Heart right ventricle (tissue), 16 donors: Measurements from ENCODE around the gene KDM4F. TPM values are rescaled to one million over a fixed set of nuclear protein-coding genes. Genes with fewer than 3 reads are reported as not detected.

Experiments used
- ATAC-seq, 8 donors: fragments of 200-7000 bp; cut with Tn5 transposase; one replicate each; pipeline ENCODE4 v1.9.1; 2020; ENCODE audit warnings: mild to moderate bottlenecking in 8 of 8, moderate library complexity in 8 of 8, moderate number of reproducible peaks in 1 of 8
- DNase-seq, 2 donors: peaks; one replicate each; pipeline ENCODE4 v3.0.0-alpha.2; 2020
- H3K27ac ChIP-seq, 10 donors: fragments of 200-600 bp; sonication (generic) in 2 of 10; one replicate each; pipeline versions ENCODE4 v1.5.0 to v1.8.0; 2020 to 2022; ENCODE audit warnings: mild to moderate bottlenecking in 3 of 10
- H3K27me3 ChIP-seq, 7 donors: fragments of 200-600 bp; one replicate each; pipeline ENCODE4 v1.8.0; 2021 to 2022; ENCODE audit warnings: mild to moderate bottlenecking in 2 of 7
- H3K36me3 ChIP-seq, 9 donors: fragments of 200-600 bp; sonication (generic) in 1 of 9; one replicate each; pipeline versions ENCODE4 v1.5.0 to v1.8.0; 2020 to 2022; ENCODE audit warnings: mild to moderate bottlenecking in 2 of 9
- H3K4me1 ChIP-seq, 9 donors: fragments of 200-600 bp; sonication (generic) in 1 of 9; one replicate each; pipeline versions ENCODE4 v1.5.0 to v1.8.0; 2020 to 2022; ENCODE audit warnings: mild to moderate bottlenecking in 4 of 9
- H3K4me3 ChIP-seq, 10 donors: fragments of 200-600 bp; sonication (generic) in 2 of 10; one replicate each; pipeline versions ENCODE4 v1.5.0 to v1.8.0; 2020 to 2022; ENCODE audit warnings: mild to moderate bottlenecking in 7 of 10, moderate library complexity in 2 of 10
- H3K9me3 ChIP-seq, 11 donors: fragments of 200-600 bp in 10 of 11; sonication (generic) in 2 of 11; one replicate each; pipeline versions ENCODE4 v1.5.0 to v1.8.0; 2013 to 2022; ENCODE audit warnings: mild to moderate bottlenecking in 2 of 11, control low read depth in 1 of 11, moderate library complexity in 1 of 11
- WGBS, 2 donors: extraction: QIAGEN DNeasy Blood & Tissue Kit; methylation state at CpG; one replicate each; pipeline ENCODE4 v1.1.7; 2013; ENCODE audit warnings: inconsistent platforms in 1 of 2; 5-methylcytosine and 5-hydroxymethylcytosine counted together
- intact Hi-C, 10 donors: fragments of 100-400 bp; cut with DNase I; formaldehyde crosslinking; loops; one replicate each; pipeline versions ENCODE4 v1.11.1 to v1.14.2; 2022
- polyA plus RNA-seq, 2 donors: library from polyadenylated mRNA; stranded (reverse); fragments of 200-250 nt; gene quantifications; one replicate each; pipeline ENCODE4 v1.2.3, GENCODE V29; 2013
- total RNA-seq, 10 donors: library from RNA; stranded (reverse); fragmentation: NEBNext Ultra II Directional in 3 of 10; extraction: Animal tissue kit (Norgen Biotek cat#: 25700) in 3 of 10; gene quantifications; one replicate each; pipeline versions ENCODE4 v1.2.1 to v1.2.4, GENCODE V29; 2021 to 2023
- TF ChIP-seq, protein P1 (sequence below), 9 donors: fragments of 200-600 bp; sonication (generic) in 2 of 9; IDR thresholded peaks; one replicate each; pipeline versions ENCODE4 v1.5.0 to v1.8.0; 2021 to 2022; ENCODE audit warnings: antibody characterized with exemption in 9 of 9, mild to moderate bottlenecking in 5 of 9, moderate library complexity in 1 of 9
- donor health status: Arrhythmogenic right ventricular cardiomyopathy.
- donor health status: ischemic (EF 13 %, LVEDD 7.1; RV severe dilation, severe dysfunction).
- donor health status: healthy with polysubstance abuse.
- donor health status: DM: no; HTN: yes; CAD: no.
- donor health status: DM: no; HTN: no; CAD: no.
- donor health status: ischemic (EF 25% LVEDD 6.9; RV normal size, moderate dysfunction).
- donor health status: ischemic (EF 25% LVEDD 5.7; RV mildly dilated, moderate dysfunction).
- donor health status: healthy.
- donor health status: DM: yes; HTN: yes; CAD: no.
- donor health status: Ischemic cardiomyopathy.
- donor health status: ischemic (EF 35%, LVEDD 5.7; RV mildly dilated, moderate dysfunction).
- donor health status: nonischemic (EF 11% LVEDD 7.7; RV severe dilation, severe dysfunction).
- donor health status: DM: yes; HTN: yes; CAD: no.
- donor health status: PGD.
- donor health status: ischemic (EF 29% LVEDD 5.4; RV normal size, mild dysfunction).
- donor health status: nonischemic (EF 23%, LVEDD 6.1; RV moderate dilation, normal function).

Gene KDM4F
- total and polyA plus RNA-seq, 12 donors = not detected

DNA sequence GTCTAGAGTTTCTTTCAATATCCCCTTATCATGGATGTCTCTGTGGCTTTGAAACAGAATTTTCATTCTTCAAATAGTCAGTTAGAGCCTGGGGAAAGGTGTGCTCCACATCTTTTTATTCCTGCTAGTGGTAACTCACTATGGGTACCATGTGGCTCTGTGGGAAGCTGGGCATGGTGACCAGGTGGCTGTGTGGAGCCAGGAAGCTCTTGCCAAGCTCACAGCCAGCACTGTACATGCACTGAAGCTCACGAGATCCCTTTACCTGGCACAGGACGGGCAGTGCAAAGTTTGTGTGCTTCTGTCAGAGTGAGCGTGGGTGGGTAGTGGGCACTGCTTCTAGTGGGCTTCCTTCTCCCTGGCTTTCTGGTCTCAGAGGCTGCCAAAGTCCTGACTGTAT lies 6.3 kb upstream of the KDM4F start:
- intact Hi-C loops = no loop called here
- Histone ChIP-seq H3K36me3 (no peaks in the 10 kb centered on the region), H3K27me3 (peaks cover 0 to 34% (median 30%) of the 10 kb centered on the region in 7 donors), H3K4me1 (no peaks in the 10 kb centered on the region), H3K4me3 (no peak overlapping the region), H3K27ac (no peak overlapping the region), H3K9me3 (no peaks in the 10 kb centered on the region)
- WGBS, 2 donors = 83 to 86% methylated on average over 3 of the region's 3 CpGs
- DNase-seq = no peak
- TF ChIP-seq, protein P1, sequence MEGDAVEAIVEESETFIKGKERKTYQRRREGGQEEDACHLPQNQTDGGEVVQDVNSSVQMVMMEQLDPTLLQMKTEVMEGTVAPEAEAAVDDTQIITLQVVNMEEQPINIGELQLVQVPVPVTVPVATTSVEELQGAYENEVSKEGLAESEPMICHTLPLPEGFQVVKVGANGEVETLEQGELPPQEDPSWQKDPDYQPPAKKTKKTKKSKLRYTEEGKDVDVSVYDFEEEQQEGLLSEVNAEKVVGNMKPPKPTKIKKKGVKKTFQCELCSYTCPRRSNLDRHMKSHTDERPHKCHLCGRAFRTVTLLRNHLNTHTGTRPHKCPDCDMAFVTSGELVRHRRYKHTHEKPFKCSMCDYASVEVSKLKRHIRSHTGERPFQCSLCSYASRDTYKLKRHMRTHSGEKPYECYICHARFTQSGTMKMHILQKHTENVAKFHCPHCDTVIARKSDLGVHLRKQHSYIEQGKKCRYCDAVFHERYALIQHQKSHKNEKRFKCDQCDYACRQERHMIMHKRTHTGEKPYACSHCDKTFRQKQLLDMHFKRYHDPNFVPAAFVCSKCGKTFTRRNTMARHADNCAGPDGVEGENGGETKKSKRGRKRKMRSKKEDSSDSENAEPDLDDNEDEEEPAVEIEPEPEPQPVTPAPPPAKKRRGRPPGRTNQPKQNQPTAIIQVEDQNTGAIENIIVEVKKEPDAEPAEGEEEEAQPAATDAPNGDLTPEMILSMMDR (IDR thresholded peaks at IDR 0.05) = no peak
- ATAC-seq = no peak

DNA sequence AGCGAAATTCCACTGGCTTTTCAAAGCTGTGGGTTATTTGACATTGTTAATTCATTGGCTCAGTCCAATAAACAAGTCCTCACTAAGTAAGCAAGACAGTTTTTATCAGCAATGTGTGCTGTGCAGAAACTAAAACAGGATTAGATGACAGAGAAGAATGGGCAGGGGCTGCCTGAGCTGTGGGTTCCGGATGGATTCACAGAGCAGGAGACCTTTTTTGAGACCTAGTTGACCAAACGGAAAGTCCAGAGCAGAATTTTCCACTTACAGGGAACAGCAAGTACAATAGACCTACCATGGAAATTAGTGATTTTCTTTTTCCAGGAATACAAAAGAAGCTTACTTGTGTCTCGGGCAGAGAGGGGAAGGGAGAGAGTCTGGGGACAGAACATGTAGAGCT lies 5.2 kb upstream of the KDM4F start:
- H3K9me3 ChIP-seq = no peaks in the 10 kb centered on the region
- H3K4me3 ChIP-seq = no peak overlapping the region
- TF ChIP-seq, protein P1 (IDR thresholded peaks at IDR 0.05) = no peak
- no peak overlapping the region for H3K27ac ChIP-seq
- WGBS, 2 donors = 72 to 74% methylated on average over 4 of the region's 4 CpGs
- H3K36me3 ChIP-seq = no peaks in the 10 kb centered on the region
- intact Hi-C loops = no loop called here
- ATAC-seq (no peak), DNase-seq (no peak)
- peaks cover 0 to 32% (median 26%) of the 10 kb centered on the region in 7 donors for H3K27me3 ChIP-seq
- H3K4me1 ChIP-seq = no peaks in the 10 kb centered on the region

DNA sequence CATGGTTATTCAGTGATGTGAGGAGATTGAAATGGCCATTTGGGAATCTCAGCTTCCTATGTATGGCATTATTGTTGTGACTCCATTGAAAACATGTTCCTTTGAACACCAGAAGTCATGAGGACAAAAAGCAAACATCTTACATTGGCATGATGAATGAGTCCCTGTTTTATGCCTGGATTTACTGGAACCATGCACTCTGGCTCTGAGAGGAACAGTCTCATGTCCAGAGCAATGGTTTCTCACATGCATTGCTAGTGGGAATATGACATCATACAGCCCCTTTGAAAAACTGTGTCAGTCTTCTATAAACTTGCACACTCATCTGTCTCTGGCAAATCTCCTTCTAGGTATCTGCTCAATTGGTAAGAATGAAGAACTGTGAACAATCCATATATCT lies 3.4 kb upstream of the KDM4F start:
- intact Hi-C loops = no loop called here
- ATAC-seq = no peak
- H3K9me3 ChIP-seq = no peaks in the 10 kb centered on the region
- no peak for DNase-seq
- H3K36me3 ChIP-seq = no peaks in the 10 kb centered on the region
- no peaks in the 10 kb centered on the region for H3K4me1 ChIP-seq
- H3K27me3 ChIP-seq = peaks cover 0 to 38% (median 28%) of the 10 kb centered on the region in 7 donors
- TF ChIP-seq, protein P1 (IDR thresholded peaks at IDR 0.05) = no peak
- no peak overlapping the region for H3K27ac ChIP-seq
- H3K4me3 ChIP-seq = no peak overlapping the region

DNA sequence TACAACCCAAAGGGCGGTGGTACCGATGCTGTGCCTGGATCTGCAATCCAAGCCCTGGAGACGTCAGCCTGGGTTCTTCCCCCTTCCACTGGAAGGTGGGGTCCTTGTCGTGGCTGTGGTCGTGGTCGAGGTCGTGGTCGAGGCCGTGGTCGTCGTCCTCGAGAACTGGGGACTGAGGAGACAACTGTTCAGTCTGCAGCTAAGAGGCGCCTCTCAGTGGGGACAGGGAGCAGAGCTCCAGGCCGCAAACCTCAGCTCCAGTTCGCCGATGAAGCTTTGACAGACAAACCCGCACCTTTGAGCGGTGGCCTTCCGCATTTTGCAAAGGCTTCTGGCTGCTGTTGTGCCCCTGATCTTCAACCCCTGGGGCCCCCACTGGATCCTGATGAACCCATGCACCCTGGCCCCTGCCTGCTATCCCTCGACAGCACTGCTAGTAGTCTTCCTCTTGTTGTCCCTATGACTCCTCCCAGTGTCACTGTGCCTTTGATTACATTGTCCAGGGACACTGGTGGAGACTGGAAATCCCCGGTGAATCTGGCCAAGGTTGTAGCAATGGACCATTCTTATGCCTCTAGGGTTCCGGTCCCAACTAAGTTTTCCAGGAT lies 1.5 kb downstream of the KDM4F start:
- Histone ChIP-seq H3K27me3 (peaks cover 0 to 39% (median 23%) of the 10 kb centered on the region in 7 donors), H3K4me3 (no peak overlapping the region), H3K9me3 (no peaks in the 10 kb centered on the region), H3K36me3 (no peaks in the 10 kb centered on the region), H3K4me1 (no peaks in the 10 kb centered on the region), H3K27ac (no peak overlapping the region)
- 92 to 93% methylated on average over 22 of the region's 22 CpGs for WGBS, 2 donors
- DNase-seq (no peak), ATAC-seq (no peak)
- TF ChIP-seq, protein P1 (IDR thresholded peaks at IDR 0.05) = no peak
- intact Hi-C loops = no loop called here
